HCT116 (cell line): Measurements from ENCODE around the gene CREG1. TPM values are rescaled to one million over a fixed set of nuclear protein-coding genes. Genes with fewer than 3 reads are reported as not detected.

Experiments used
- ATAC-seq: fragments of 200-7000 bp; cut with Tn5 transposase; 2 replicates; pipeline ENCODE4 v1.9.1; 2020; ENCODE audit warnings: mild to moderate bottlenecking, moderate library complexity
- BruUV-seq: library from RNA; stranded (reverse); fragments of 400-500 nt; replicated peaks from 2 replicates; lab custom pipeline; 2021; lab: Mats Ljungman, UMichigan
- CTCF ChIA-PET: fragments of 300-600 bp; sonication (Branson Sonifier 250); formaldehyde crosslinking; loops from one replicate; lab custom pipeline; 2021; ENCODE audit warnings: antibody characterized with exemption; lab: Charles Lee
- POLR2A ChIA-PET: fragments of 300-600, 350-600 bp; sonication (Branson Sonifier 250); formaldehyde crosslinking; loops from one replicate; lab custom pipeline; 2021; ENCODE audit warnings: antibody characterized with exemption; lab: Charles Lee
- RAD21 ChIA-PET, 2 experiments: fragments of 300-600 bp; sonication (Branson Sonifier 250); formaldehyde crosslinking; loops; one replicate each; lab custom pipeline; 2023; ENCODE audit warnings: low total read pairs in 2 of 2; ENCODE audit not compliant: uncharacterized antibody in 2 of 2, unreplicated experiment in 2 of 2, low non-redundant PET in 1 of 2; lab: Charles Lee
- DNase-seq: peaks from one replicate; pipeline ENCODE4 v3.0.0-alpha.2; 2010; ENCODE audit warnings: low read depth, low spot score
- H2AFZ ChIP-seq: fragments of 200-600 bp; shearing (Covaris generic), sonication (generic); 2 replicates; pipeline ENCODE4 v1.6.1; 2017; ENCODE audit warnings: low read depth, mixed run types, mixed read lengths, antibody characterized with exemption, low read length; ENCODE audit not compliant: poor library complexity, severe bottlenecking
- H3K27ac ChIP-seq: 2 replicates; pipeline ENCODE4 v1.5.1; 2012; ENCODE audit warnings: low read depth, low read length
- H3K27me3 ChIP-seq: fragments of 200-600 bp; sonication (generic); 2 replicates; pipeline ENCODE4 v1.6.1; 2016; ENCODE audit warnings: mixed run types, low read length, mixed read lengths; ENCODE audit not compliant: insufficient read depth
- H3K36me3 ChIP-seq, 2 experiments: fragments of 200-500 bp in 1 of 2; fragments of 200-600 bp in 1 of 2; sonication (Bioruptor generic) in 1 of 2; sonication (generic) in 1 of 2; 2 replicates each; pipeline versions ENCODE4 v1.5.1 to v1.6.1; 2014 to 2016; ENCODE audit warnings: low read length in 2 of 2, inconsistent platforms in 1 of 2, mixed read lengths in 1 of 2, mixed run types in 1 of 2; ENCODE audit not compliant: insufficient read depth in 2 of 2, control insufficient read depth in 1 of 2
- H3K4me1 ChIP-seq, 2 experiments: fragments of 200-600 bp in 1 of 2; sonication (generic) in 1 of 2; 2 replicates each; pipeline versions ENCODE4 v1.5.1 to v1.6.1; 2012 to 2017; ENCODE audit warnings: low read length in 2 of 2, inconsistent platforms in 1 of 2, mild to moderate bottlenecking in 1 of 2, mixed read lengths in 1 of 2, mixed run types in 1 of 2, moderate library complexity in 1 of 2; ENCODE audit not compliant: insufficient read depth in 2 of 2, control insufficient read depth in 1 of 2
- H3K4me2 ChIP-seq: fragments of 200-600 bp; sonication (generic); 2 replicates; pipeline ENCODE4 v1.6.1; 2017; ENCODE audit warnings: mixed run types, low read length, mixed read lengths
- H3K4me3 ChIP-seq, 2 experiments: fragments of 200-600 bp in 1 of 2; sonication (generic) in 1 of 2; replicated peaks in 1 of 2; 2 replicates each; pipeline ENCODE4 v1.5.1; 2011 to 2016; ENCODE audit warnings: low read length in 2 of 2, control low read depth in 1 of 2, low read depth in 1 of 2, mild to moderate bottlenecking in 1 of 2, mixed read lengths in 1 of 2, mixed run types in 1 of 2
- H3K79me2 ChIP-seq: fragments of 200-600 bp; sonication (generic); 2 replicates; pipeline ENCODE4 v1.6.1; 2017; ENCODE audit warnings: mild to moderate bottlenecking, mixed run types, low read length, moderate library complexity, mixed read lengths; ENCODE audit not compliant: insufficient read depth
- H3K9ac ChIP-seq: fragments of 200-600 bp; sonication (generic); 2 replicates; pipeline ENCODE4 v1.6.1; 2016; ENCODE audit warnings: low read length, mixed read lengths
- H3K9me2 ChIP-seq: fragments of 200-600 bp; sonication (generic), shearing (Covaris generic); 2 replicates; pipeline ENCODE4 v1.6.1; 2017; ENCODE audit warnings: mixed run types, mild to moderate bottlenecking, moderate library complexity; ENCODE audit not compliant: insufficient read depth
- H3K9me3 ChIP-seq, 2 experiments: fragments of 200-500 bp in 1 of 2; fragments of 200-600 bp in 1 of 2; sonication (Bioruptor generic) in 1 of 2; sonication (generic) in 1 of 2; 2 replicates each; pipeline ENCODE4 v1.6.1; 2014 to 2017; ENCODE audit warnings: low read length in 2 of 2, mixed read lengths in 2 of 2, inconsistent platforms in 1 of 2, low read depth in 1 of 2, mild to moderate bottlenecking in 1 of 2, mixed run types in 1 of 2, moderate library complexity in 1 of 2; ENCODE audit not compliant: control insufficient read depth in 1 of 2, insufficient read depth in 1 of 2
- H4K20me1 ChIP-seq: fragments of 200-600 bp; sonication (generic), shearing (Covaris generic); 2 replicates; pipeline ENCODE4 v1.6.1; 2017; ENCODE audit warnings: mixed run types, mild to moderate bottlenecking, moderate library complexity; ENCODE audit not compliant: insufficient read depth
- RAD21 ChIP-seq: IDR thresholded peaks from 2 replicates; pipeline ENCODE4 v1.6.1; 2012; ENCODE audit warnings: low read depth, mild to moderate bottlenecking
- SP1 ChIP-seq: IDR thresholded peaks from 2 replicates; pipeline ENCODE4 v1.6.1; 2012; ENCODE audit warnings: low read depth
- ZFX ChIP-seq: fragments of 450-650 bp; IDR thresholded peaks from 2 replicates; pipeline ENCODE4 v1.6.1; 2017
- intact Hi-C: fragments of 100-400 bp; cut with micrococcal nuclease; formaldehyde crosslinking; loops from 2 replicates; pipeline ENCODE4 v1.10.0; 2022
- total RNA-seq: library from RNA; stranded (reverse); gene quantifications from one replicate; pipeline ENCODE4 v1.2.1, GENCODE V29; 2021; ENCODE audit not compliant: unreplicated experiment
- TF ChIP-seq, protein P1 (sequence below): IDR thresholded peaks from 2 replicates; pipeline ENCODE4 v1.6.1; 2012; ENCODE audit warnings: low read depth
- TF ChIP-seq, protein P2 (sequence below): IDR thresholded peaks from 2 replicates; pipeline ENCODE4 v1.6.1; 2011; ENCODE audit warnings: mild to moderate bottlenecking, low read length, moderate library complexity; ENCODE audit not compliant: insufficient replicate concordance; ENCODE audit errors: extremely low read depth
- TF ChIP-seq, protein P3 (sequence below), 3 experiments: fragments of 200-600 bp in 1 of 3; sonication (generic) in 1 of 3; IDR thresholded peaks in 2 of 3; conservative IDR thresholded peaks in 1 of 3; 2 replicates each; pipeline ENCODE4 v1.5.1; 2012 to 2017; ENCODE audit warnings: low read depth in 2 of 3, low read length in 2 of 3, antibody characterized with exemption in 1 of 3, borderline replicate concordance in 1 of 3, control low read depth in 1 of 3, mild to moderate bottlenecking in 1 of 3, mixed read lengths in 1 of 3, mixed run types in 1 of 3, moderate library complexity in 1 of 3; ENCODE audit not compliant: insufficient read depth in 1 of 3

Gene CREG1
- total RNA-seq, 1 experiment from 2014 or later = 55.7 TPM

GRCh38 chr1:167522246-167522645, 31.3 kb downstream of the CREG1 start (continued):
- TF ChIP-seq, protein P1, sequence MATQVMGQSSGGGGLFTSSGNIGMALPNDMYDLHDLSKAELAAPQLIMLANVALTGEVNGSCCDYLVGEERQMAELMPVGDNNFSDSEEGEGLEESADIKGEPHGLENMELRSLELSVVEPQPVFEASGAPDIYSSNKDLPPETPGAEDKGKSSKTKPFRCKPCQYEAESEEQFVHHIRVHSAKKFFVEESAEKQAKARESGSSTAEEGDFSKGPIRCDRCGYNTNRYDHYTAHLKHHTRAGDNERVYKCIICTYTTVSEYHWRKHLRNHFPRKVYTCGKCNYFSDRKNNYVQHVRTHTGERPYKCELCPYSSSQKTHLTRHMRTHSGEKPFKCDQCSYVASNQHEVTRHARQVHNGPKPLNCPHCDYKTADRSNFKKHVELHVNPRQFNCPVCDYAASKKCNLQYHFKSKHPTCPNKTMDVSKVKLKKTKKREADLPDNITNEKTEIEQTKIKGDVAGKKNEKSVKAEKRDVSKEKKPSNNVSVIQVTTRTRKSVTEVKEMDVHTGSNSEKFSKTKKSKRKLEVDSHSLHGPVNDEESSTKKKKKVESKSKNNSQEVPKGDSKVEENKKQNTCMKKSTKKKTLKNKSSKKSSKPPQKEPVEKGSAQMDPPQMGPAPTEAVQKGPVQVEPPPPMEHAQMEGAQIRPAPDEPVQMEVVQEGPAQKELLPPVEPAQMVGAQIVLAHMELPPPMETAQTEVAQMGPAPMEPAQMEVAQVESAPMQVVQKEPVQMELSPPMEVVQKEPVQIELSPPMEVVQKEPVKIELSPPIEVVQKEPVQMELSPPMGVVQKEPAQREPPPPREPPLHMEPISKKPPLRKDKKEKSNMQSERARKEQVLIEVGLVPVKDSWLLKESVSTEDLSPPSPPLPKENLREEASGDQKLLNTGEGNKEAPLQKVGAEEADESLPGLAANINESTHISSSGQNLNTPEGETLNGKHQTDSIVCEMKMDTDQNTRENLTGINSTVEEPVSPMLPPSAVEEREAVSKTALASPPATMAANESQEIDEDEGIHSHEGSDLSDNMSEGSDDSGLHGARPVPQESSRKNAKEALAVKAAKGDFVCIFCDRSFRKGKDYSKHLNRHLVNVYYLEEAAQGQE = no peak
- TF ChIP-seq, protein P2, sequence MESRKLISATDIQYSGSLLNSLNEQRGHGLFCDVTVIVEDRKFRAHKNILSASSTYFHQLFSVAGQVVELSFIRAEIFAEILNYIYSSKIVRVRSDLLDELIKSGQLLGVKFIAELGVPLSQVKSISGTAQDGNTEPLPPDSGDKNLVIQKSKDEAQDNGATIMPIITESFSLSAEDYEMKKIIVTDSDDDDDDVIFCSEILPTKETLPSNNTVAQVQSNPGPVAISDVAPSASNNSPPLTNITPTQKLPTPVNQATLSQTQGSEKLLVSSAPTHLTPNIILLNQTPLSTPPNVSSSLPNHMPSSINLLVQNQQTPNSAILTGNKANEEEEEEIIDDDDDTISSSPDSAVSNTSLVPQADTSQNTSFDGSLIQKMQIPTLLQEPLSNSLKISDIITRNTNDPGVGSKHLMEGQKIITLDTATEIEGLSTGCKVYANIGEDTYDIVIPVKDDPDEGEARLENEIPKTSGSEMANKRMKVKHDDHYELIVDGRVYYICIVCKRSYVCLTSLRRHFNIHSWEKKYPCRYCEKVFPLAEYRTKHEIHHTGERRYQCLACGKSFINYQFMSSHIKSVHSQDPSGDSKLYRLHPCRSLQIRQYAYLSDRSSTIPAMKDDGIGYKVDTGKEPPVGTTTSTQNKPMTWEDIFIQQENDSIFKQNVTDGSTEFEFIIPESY = no peak

DNA sequence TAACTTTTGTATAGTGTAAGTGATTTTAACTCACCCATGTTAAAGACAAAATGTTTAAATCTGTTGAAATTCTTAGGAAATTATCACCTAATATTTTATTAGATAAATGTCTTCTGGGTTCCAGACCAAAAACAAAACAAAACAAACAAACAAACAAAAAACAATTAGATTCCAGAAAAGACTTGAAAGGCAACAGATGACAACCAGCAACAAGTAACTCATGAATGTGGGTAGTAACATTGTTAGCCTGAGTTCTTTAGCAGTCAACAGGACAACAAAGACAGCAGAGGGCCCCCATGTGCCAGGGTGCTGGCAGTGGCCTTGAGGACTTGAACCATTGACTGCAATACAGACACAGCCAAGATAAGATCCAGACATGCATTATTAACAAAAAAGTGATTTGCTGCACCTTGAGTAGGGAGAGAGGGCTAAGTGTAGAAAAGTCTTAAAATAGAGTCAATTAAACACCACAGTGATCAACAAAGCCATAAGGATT, 32.8 kb downstream of the CREG1 start:
- BruUV-seq = no TSS peak
- H3K4me3 ChIP-seq = no peak overlapping the region
- intact Hi-C loops = no loop called here
- H3K4me2 ChIP-seq = no peak overlapping the region
- H3K36me3 ChIP-seq = no peaks in the 10 kb centered on the region
- H3K9ac ChIP-seq = no peak overlapping the region
- H3K27me3 ChIP-seq = no peaks in the 10 kb centered on the region
- no peaks in the 10 kb centered on the region for H4K20me1 ChIP-seq
- no peak overlapping the region for H3K27ac ChIP-seq
- ChIA-PET RAD21 (no interaction called here), POLR2A (no interaction called here), CTCF (no interaction called here)
- H3K9me3 ChIP-seq = no peaks in the 10 kb centered on the region
- no peaks in the 10 kb centered on the region for H3K79me2 ChIP-seq
- DNase-seq (no peak), ATAC-seq (peak; percentile 65)
- no peak overlapping the region for H2AFZ ChIP-seq
- no peaks in the 10 kb centered on the region for H3K4me1 ChIP-seq
- H3K9me2 ChIP-seq = no peaks in the 10 kb centered on the region
- no peak for TF ChIP-seq ZFX
- TF ChIP-seq, protein P3, sequence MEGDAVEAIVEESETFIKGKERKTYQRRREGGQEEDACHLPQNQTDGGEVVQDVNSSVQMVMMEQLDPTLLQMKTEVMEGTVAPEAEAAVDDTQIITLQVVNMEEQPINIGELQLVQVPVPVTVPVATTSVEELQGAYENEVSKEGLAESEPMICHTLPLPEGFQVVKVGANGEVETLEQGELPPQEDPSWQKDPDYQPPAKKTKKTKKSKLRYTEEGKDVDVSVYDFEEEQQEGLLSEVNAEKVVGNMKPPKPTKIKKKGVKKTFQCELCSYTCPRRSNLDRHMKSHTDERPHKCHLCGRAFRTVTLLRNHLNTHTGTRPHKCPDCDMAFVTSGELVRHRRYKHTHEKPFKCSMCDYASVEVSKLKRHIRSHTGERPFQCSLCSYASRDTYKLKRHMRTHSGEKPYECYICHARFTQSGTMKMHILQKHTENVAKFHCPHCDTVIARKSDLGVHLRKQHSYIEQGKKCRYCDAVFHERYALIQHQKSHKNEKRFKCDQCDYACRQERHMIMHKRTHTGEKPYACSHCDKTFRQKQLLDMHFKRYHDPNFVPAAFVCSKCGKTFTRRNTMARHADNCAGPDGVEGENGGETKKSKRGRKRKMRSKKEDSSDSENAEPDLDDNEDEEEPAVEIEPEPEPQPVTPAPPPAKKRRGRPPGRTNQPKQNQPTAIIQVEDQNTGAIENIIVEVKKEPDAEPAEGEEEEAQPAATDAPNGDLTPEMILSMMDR (IDR thresholded peaks at IDR 0.05 in 2 of 3, conservative IDR thresholded peaks at IDR 0.05 in 1 of 3; ENCODE audit: borderline replicate concordance in 1 of 3, insufficient read depth in 1 of 3, low read depth in 2 of 3, low read length in 2 of 3) = peak; percentile 11 to 20 (median 19); a peak in 1 of 6 replicates
- peak; percentile 54 for TF ChIP-seq RAD21
- TF ChIP-seq SP1 = no peak
